HepG2 (cell line): ENCODE measurements around the gene ECPAS. TPM values are rescaled to one million over a fixed set of nuclear protein-coding genes. Genes with fewer than 3 reads are reported as not detected.

Experiments
- ATAC-seq: fragments of 200-7000 bp; cut with Tn5 transposase; 3 replicates; pipeline ENCODE4 v1.9.1; 2020; ENCODE audit warnings: mild to moderate bottlenecking, moderate library complexity
- BruUV-seq: library from RNA; stranded (reverse); fragments of 400-500 nt; replicated peaks from 2 replicates; lab custom pipeline; 2021; lab: Mats Ljungman, UMichigan
- CTCF ChIA-PET: fragments of 300-600 bp; formaldehyde crosslinking; extraction: SDS; loops from one replicate; lab custom pipeline; 2021; ENCODE audit warnings: low total read pairs, inconsistent platforms, low intra/inter-chr PET ratio; lab: Yijun Ruan, JAX
- POLR2A ChIA-PET: fragments of 350-600 bp; sonication (Branson Sonifier 250); formaldehyde crosslinking; loops from one replicate; lab custom pipeline; 2020; ENCODE audit warnings: antibody characterized with exemption, inconsistent platforms; lab: Yijun Ruan, JAX
- DNase-seq: peaks from one replicate; pipeline ENCODE4 v3.0.0-alpha.2; 2015; ENCODE audit warnings: low spot score
- FAIRE-seq: peaks from 3 replicates; lab custom pipeline; 2011; peaks lifted over from hg19 to GRCh38; lab: Jason Lieb, UNC
- H2AFZ ChIP-seq: one replicate; pipeline ENCODE4 v1.6.1; 2011; ENCODE audit warnings: low read length, inconsistent platforms
- H3K27ac ChIP-seq: fragments of 300-600 bp; 3 replicates; pipeline ENCODE4 v1.8.0; 2011; ENCODE audit warnings: mixed run types, mild to moderate bottlenecking, mixed read lengths, low read length, inconsistent platforms; ENCODE audit not compliant: insufficient read depth; ENCODE audit errors: extremely low read length
- H3K27me3 ChIP-seq, 2 experiments: fragments of 200-600 bp in 1 of 2; 2 replicates in 1 of 2; 3 replicates in 1 of 2; pipeline versions ENCODE4 v1.6.0 to v1.8.0; 2011; ENCODE audit warnings: low read length in 2 of 2, mild to moderate bottlenecking in 2 of 2, moderate library complexity in 2 of 2, inconsistent platforms in 1 of 2; ENCODE audit not compliant: insufficient read depth in 2 of 2, control insufficient read depth in 1 of 2
- H3K36me3 ChIP-seq, 2 experiments: fragments of 200-600 bp in 1 of 2; replicated peaks in 1 of 2; 2 replicates in 1 of 2; 3 replicates in 1 of 2; pipeline versions ENCODE4 v1.5.1 to v1.8.0; 2011; ENCODE audit warnings: low read length in 2 of 2, inconsistent platforms in 1 of 2; ENCODE audit not compliant: insufficient read depth in 2 of 2, control insufficient read depth in 1 of 2
- H3K4me1 ChIP-seq: 2 replicates; pipeline ENCODE4 v1.5.1; 2012; ENCODE audit warnings: low read length, inconsistent platforms; ENCODE audit not compliant: insufficient read depth
- H3K4me2 ChIP-seq: 2 replicates; pipeline ENCODE4 v1.6.0; 2011; ENCODE audit warnings: low read depth, low read length, inconsistent platforms
- H3K4me3 ChIP-seq, 3 experiments: fragments of 200-600 bp in 1 of 3; sonication (generic), shearing (Covaris generic) in 1 of 3; replicated peaks in 1 of 3; 2 replicates each; pipeline ENCODE4 v1.5.1; 2011 to 2016; ENCODE audit warnings: low read length in 3 of 3, inconsistent platforms in 2 of 3, low read depth in 2 of 3, mild to moderate bottlenecking in 2 of 3, control low read depth in 1 of 3, mixed read lengths in 1 of 3; ENCODE audit not compliant: insufficient read depth in 1 of 3
- H3K79me2 ChIP-seq: one replicate; pipeline ENCODE4 v1.6.1; 2011; ENCODE audit warnings: low read length, inconsistent platforms; ENCODE audit not compliant: insufficient read depth
- H3K9ac ChIP-seq: 2 replicates; pipeline ENCODE4 v1.6.0; 2011; ENCODE audit warnings: mild to moderate bottlenecking, low read depth, low read length, inconsistent platforms; ENCODE audit not compliant: insufficient read depth
- H3K9me3 ChIP-seq: 2 replicates; pipeline ENCODE4 v1.5.1; 2012; ENCODE audit warnings: mild to moderate bottlenecking, low read length
- H4K20me1 ChIP-seq: 2 replicates; pipeline ENCODE4 v1.6.0; 2011; ENCODE audit warnings: inconsistent platforms, mild to moderate bottlenecking, low read length, moderate library complexity; ENCODE audit not compliant: insufficient read depth
- ATF3 ChIP-seq: sonication (generic); formaldehyde crosslinking; IDR thresholded peaks from 2 replicates; pipeline ENCODE4 v1.4.0; 2020; ENCODE audit warnings: missing genetic modification reagents
- ATF5 ChIP-seq: sonication (generic); formaldehyde crosslinking; IDR thresholded peaks from 2 replicates; pipeline ENCODE4 v1.4.0; 2020; ENCODE audit warnings: mild to moderate bottlenecking, low read depth, missing genetic modification reagents
- HINFP ChIP-seq: sonication (generic); formaldehyde crosslinking; IDR thresholded peaks from 2 replicates; pipeline ENCODE4 v1.4.0; 2020; ENCODE audit warnings: low read depth, mild to moderate bottlenecking, missing genetic modification reagents
- IRF1 ChIP-seq: sonication (generic); formaldehyde crosslinking; IDR thresholded peaks from 2 replicates; pipeline ENCODE4 v1.4.0; 2020; ENCODE audit warnings: low read depth, mild to moderate bottlenecking, missing genetic modification reagents
- MXD3 ChIP-seq: IDR thresholded peaks from 2 replicates; pipeline ENCODE4 v1.6.1; 2016; ENCODE audit warnings: mild to moderate bottlenecking, missing biosample characterization, missing genetic modification reagents
- MYC ChIP-seq: sonication (generic); formaldehyde crosslinking; IDR thresholded peaks from 2 replicates; pipeline ENCODE4 v1.9.0; 2021; ENCODE audit warnings: missing genetic modification reagents, borderline replicate concordance
- MYPOP ChIP-seq: sonication (generic); formaldehyde crosslinking; IDR thresholded peaks from 2 replicates; pipeline ENCODE4 v1.8.1; 2023; ENCODE audit warnings: mild to moderate bottlenecking, moderate library complexity, missing genetic modification reagents
- NFE2L2 ChIP-seq: fragments of 150-350 bp; IDR thresholded peaks from 2 replicates; pipeline ENCODE4 v1.6.1; 2014; ENCODE audit warnings: low read length
- ZNF292 ChIP-seq: sonication (generic); formaldehyde crosslinking; IDR thresholded peaks from 2 replicates; pipeline ENCODE4 v1.8.1; 2022; ENCODE audit warnings: mild to moderate bottlenecking, low read depth, missing genetic modification reagents, borderline replicate concordance
- ZNF460 ChIP-seq: sonication (generic); formaldehyde crosslinking; IDR thresholded peaks from 2 replicates; pipeline ENCODE4 v1.5.1; 2020; ENCODE audit warnings: missing genetic modification reagents, mild to moderate bottlenecking, borderline replicate concordance
- ZNF557 ChIP-seq: sonication (generic); formaldehyde crosslinking; IDR thresholded peaks from 2 replicates; pipeline ENCODE4 v1.4.0; 2020; ENCODE audit warnings: missing genetic modification reagents
- ZNF572 ChIP-seq: sonication (generic); formaldehyde crosslinking; IDR thresholded peaks from 2 replicates; pipeline ENCODE4 v1.5.1; 2020; ENCODE audit warnings: mild to moderate bottlenecking, missing genetic modification reagents
- ZNF788 ChIP-seq: sonication (generic); formaldehyde crosslinking; IDR thresholded peaks from 2 replicates; pipeline ENCODE4 v1.5.0; 2020; ENCODE audit warnings: mild to moderate bottlenecking, missing genetic modification reagents, borderline replicate concordance
- ZSCAN21 ChIP-seq: sonication (generic); formaldehyde crosslinking; IDR thresholded peaks from 2 replicates; pipeline ENCODE4 v1.8.0; 2022; ENCODE audit warnings: mild to moderate bottlenecking, missing genetic modification reagents, moderate library complexity, borderline replicate concordance
- WGBS: methylation state at CpG from one replicate; pipeline ENCODE4 v1.1.6; 2017; ENCODE audit warnings: low lambda C conversion rate; 5-methylcytosine and 5-hydroxymethylcytosine counted together
- in situ Hi-C: cut with HindIII; loops from 2 replicates; pipeline ENCODE4 v1.10.0; 2017; ENCODE audit warnings: low pct_unique_long_range_greater_than_20kb; ENCODE audit not compliant: extremely low pct_ligation_motif_present
- intact Hi-C: fragments of 100-400 bp; cut with micrococcal nuclease; formaldehyde crosslinking; loops from one replicate; pipeline ENCODE4 v1.10.0; 2022; ENCODE audit not compliant: unreplicated experiment
- polyA plus RNA-seq, 8 experiments: library from polyadenylated mRNA; depleted of rRNA in 3 of 8; stranded (reverse) in 7 of 8; unstranded in 1 of 8; fragments of >200 nt; fragmentation: Illumina TruSeq in 4 of 8; extraction: Trizol in 4 of 8; gene quantifications; 2 replicates each; pipeline versions ENCODE4 v1.2.1 to v1.2.3, GENCODE V29; 2011 to 2016; ENCODE audit warnings: low read depth in 4 of 8, missing spikeins in 1 of 8, mixed read lengths in 1 of 8; ENCODE audit not compliant: insufficient read depth in 1 of 8
- total RNA-seq, 5 experiments: library from RNA; depleted of rRNA; stranded (reverse); fragments of >200 nt; fragmentation: Illumina TruSeq; extraction: Trizol; gene quantifications; 2 replicates each; pipeline ENCODE4 v1.2.3, GENCODE V29; 2016; ENCODE audit warnings: low read depth in 1 of 5

Gene ECPAS
- total and polyA plus RNA-seq, 2 of the 13 experiments (the other 11 are each of a cell fraction or from before 2014, with no cell fraction given), result 35.3 to 58.0 TPM

- no peaks in the 10 kb centered on the region for H3K9me3 ChIP-seq
- no peak overlapping the region for H2AFZ ChIP-seq
- 100% methylated on average over 1 of the region's 1 CpG for WGBS
- no peaks in the 10 kb centered on the region for H3K79me2 ChIP-seq
- DNase-seq, result no peak
- intact Hi-C loops, result no loop called here
- peaks cover 31 to 85% of the 10 kb centered on the region in 2 experiments for H3K36me3 ChIP-seq
- H3K4me3 ChIP-seq, result no peak overlapping the region
- ChIA-PET POLR2A (no interaction called here), CTCF (no interaction called here)
- no peak for TF ChIP-seq HINFP (CRISPR knock-in tag)
- H3K9ac ChIP-seq, result no peak overlapping the region
- no peak overlapping the region for H3K27ac ChIP-seq
- no peak for FAIRE-seq
- no peak overlapping the region for H3K4me2 ChIP-seq
- H3K27me3 ChIP-seq, result no peaks in the 10 kb centered on the region
- no TSS peak for BruUV-seq
- in situ Hi-C loops, result no loop called here
- ATAC-seq, result no peak
- H4K20me1 ChIP-seq, result no peaks in the 10 kb centered on the region
- no peaks in the 10 kb centered on the region for H3K4me1 ChIP-seq
Measured at GRCh38 chr9:111393971-111394370, 90.2 kb downstream of the ECPAS start.

- intact Hi-C loops (no loop called here), in situ Hi-C loops (no loop called here)
- H3K4me1 ChIP-seq, result no peaks in the 10 kb centered on the region
- no peaks in the 10 kb centered on the region for H3K79me2 ChIP-seq
- H3K9ac ChIP-seq, result no peak overlapping the region
- ATAC-seq (no peak), FAIRE-seq (no peak), DNase-seq (no peak)
- no TSS peak for BruUV-seq
- H2AFZ ChIP-seq, result no peak overlapping the region
- H4K20me1 ChIP-seq, result no peaks in the 10 kb centered on the region
- no peak overlapping the region for H3K27ac ChIP-seq
- CTCF ChIA-PET, result no interaction called here
- no peaks in the 10 kb centered on the region for H3K9me3 ChIP-seq
- WGBS, result 97% methylated on average over 4 of the region's 4 CpGs
- H3K4me2 ChIP-seq, result no peak overlapping the region
- H3K4me3 ChIP-seq, result no peak overlapping the region
- POLR2A ChIA-PET, result no interaction called here
- peaks cover 28 to 83% of the 10 kb centered on the region in 2 experiments for H3K36me3 ChIP-seq
- H3K27me3 ChIP-seq, result no peaks in the 10 kb centered on the region
- TF ChIP-seq ZNF557 (CRISPR knock-in tag) (no peak), ZSCAN21 (CRISPR knock-in tag) (no peak), ZNF292 (CRISPR knock-in tag) (no peak), ATF3 (no peak), MYC (CRISPR knock-in tag) (no peak), ZNF788 (no peak), ZNF460 (no peak), MYPOP (CRISPR knock-in tag) (no peak), NFE2L2 (no peak), IRF1 (CRISPR knock-in tag) (no peak), ZNF572 (CRISPR knock-in tag) (no peak), MXD3 (CRISPR knock-in tag) (no peak), ATF5 (CRISPR knock-in tag) (no peak)
Measured at GRCh38 chr9:111389406-111389805, 94.8 kb downstream of the ECPAS start.
